HepG2 (cell line): ENCODE results near the gene DNAAF8.

ENCODE experiments used
- CHD4 ChIP-seq: fragments of 200-600 bp; sonication (generic); IDR thresholded peaks from 2 replicates; pipeline ENCODE4 v1.7.0; 2017; ENCODE audit warnings: mild to moderate bottlenecking, low read length, borderline replicate concordance
- SIN3A ChIP-seq: IDR thresholded peaks from 2 replicates; pipeline ENCODE4 v1.6.1; 2011; ENCODE audit warnings: low read depth, mild to moderate bottlenecking, control low read depth, low read length, borderline replicate concordance
- TCF12 ChIP-seq, 2 experiments: fragments of 450-650 bp in 1 of 2; sonication (generic) in 1 of 2; formaldehyde crosslinking in 1 of 2; IDR thresholded peaks; 2 replicates each; pipeline versions ENCODE4 v1.6.1 to v1.8.0; 2017 to 2022; ENCODE audit warnings: antibody characterized with exemption in 1 of 2, mild to moderate bottlenecking in 1 of 2, missing genetic modification reagents in 1 of 2, moderate library complexity in 1 of 2
- TF ChIP-seq, protein P1 (sequence below): IDR thresholded peaks from 2 replicates; pipeline ENCODE4 v1.6.1; 2016; ENCODE audit warnings: control low read depth
- TF ChIP-seq, protein P2 (sequence below): sonication (generic); formaldehyde crosslinking; IDR thresholded peaks from 2 replicates; pipeline ENCODE4 v1.9.0; 2021; ENCODE audit warnings: missing genetic modification reagents, borderline replicate concordance

DNA sequence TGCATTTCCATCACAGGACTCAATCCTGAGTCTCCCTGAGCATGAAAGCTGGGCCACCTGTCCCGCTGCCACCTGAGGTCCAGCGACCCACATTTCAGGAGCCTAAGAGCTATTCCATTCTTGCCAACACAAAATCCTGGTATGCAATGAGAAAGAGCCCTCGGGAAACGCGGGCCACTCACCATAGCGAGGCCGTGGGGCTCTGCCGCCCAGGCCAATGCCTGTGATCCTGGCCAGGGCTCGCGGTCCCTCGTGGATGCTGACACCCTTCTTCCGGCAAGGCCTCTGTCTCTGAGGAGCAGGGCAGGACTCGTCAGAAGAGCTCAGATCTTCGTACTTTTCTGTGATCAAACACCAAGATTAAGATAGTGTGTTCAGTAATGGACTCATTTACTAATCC is 29.4 kb upstream of the DNAAF8 start:
- TF ChIP-seq SIN3A (no peak), TCF12 (IDR thresholded peaks at IDR 0.05) (no peak), TCF12 (CRISPR knock-in tag; IDR thresholded peaks at IDR 0.05) (no peak), CHD4 (no peak)
- TF ChIP-seq, protein P1, sequence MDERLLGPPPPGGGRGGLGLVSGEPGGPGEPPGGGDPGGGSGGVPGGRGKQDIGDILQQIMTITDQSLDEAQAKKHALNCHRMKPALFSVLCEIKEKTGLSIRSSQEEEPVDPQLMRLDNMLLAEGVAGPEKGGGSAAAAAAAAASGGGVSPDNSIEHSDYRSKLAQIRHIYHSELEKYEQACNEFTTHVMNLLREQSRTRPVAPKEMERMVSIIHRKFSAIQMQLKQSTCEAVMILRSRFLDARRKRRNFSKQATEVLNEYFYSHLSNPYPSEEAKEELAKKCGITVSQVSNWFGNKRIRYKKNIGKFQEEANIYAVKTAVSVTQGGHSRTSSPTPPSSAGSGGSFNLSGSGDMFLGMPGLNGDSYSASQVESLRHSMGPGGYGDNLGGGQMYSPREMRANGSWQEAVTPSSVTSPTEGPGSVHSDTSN (CRISPR knock-in tag): no peak
- TF ChIP-seq, protein P2, sequence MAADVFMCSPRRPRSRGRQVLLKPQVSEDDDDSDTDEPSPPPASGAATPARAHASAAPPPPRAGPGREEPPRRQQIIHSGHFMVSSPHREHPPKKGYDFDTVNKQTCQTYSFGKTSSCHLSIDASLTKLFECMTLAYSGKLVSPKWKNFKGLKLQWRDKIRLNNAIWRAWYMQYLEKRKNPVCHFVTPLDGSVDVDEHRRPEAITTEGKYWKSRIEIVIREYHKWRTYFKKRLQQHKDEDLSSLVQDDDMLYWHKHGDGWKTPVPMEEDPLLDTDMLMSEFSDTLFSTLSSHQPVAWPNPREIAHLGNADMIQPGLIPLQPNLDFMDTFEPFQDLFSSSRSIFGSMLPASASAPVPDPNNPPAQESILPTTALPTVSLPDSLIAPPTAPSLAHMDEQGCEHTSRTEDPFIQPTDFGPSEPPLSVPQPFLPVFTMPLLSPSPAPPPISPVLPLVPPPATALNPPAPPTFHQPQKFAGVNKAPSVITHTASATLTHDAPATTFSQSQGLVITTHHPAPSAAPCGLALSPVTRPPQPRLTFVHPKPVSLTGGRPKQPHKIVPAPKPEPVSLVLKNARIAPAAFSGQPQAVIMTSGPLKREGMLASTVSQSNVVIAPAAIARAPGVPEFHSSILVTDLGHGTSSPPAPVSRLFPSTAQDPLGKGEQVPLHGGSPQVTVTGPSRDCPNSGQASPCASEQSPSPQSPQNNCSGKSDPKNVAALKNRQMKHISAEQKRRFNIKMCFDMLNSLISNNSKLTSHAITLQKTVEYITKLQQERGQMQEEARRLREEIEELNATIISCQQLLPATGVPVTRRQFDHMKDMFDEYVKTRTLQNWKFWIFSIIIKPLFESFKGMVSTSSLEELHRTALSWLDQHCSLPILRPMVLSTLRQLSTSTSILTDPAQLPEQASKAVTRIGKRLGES (CRISPR knock-in tag): no peak
